IMR-90 (cell line): Measurements from ENCODE around the gene ARHGEF4. TPM values are rescaled to one million over a fixed set of nuclear protein-coding genes. Genes with fewer than 3 reads are reported as not detected.

Experiments
- ATAC-seq: fragments of 200-7000 bp; cut with Tn5 transposase; 2 replicates; pipeline ENCODE4 v1.9.1; 2020; ENCODE audit warnings: low read depth, mild to moderate bottlenecking, moderate library complexity
- BruUV-seq: library from RNA; stranded (reverse); fragments of 400-500 nt; replicated peaks from 2 replicates; lab custom pipeline; 2021; lab: Mats Ljungman, UMichigan
- CTCF ChIA-PET: fragments of 300-600 bp; formaldehyde crosslinking; extraction: SDS; loops from one replicate; lab custom pipeline; 2021; ENCODE audit warnings: antibody characterized with exemption; lab: Yijun Ruan, JAX
- POLR2A ChIA-PET: fragments of 300-600 bp; sonication (Branson Sonifier 250); formaldehyde crosslinking; loops from one replicate; lab custom pipeline; 2022; ENCODE audit warnings: antibody characterized with exemption; ENCODE audit not compliant: unreplicated experiment; lab: Charles Lee
- DNase-seq: peaks from one replicate; pipeline ENCODE4 v3.0.0; 2013
- H2AFZ ChIP-seq: replicated peaks from 2 replicates; pipeline ENCODE3; 2013; ENCODE audit warnings: low read length, mild to moderate bottlenecking; ENCODE audit not compliant: poor library complexity
- H2AK5ac ChIP-seq: 2 replicates; pipeline ENCODE4 v1.6.1; 2013; ENCODE audit warnings: low read depth, low read length, inconsistent platforms
- H2AK9ac ChIP-seq: replicated peaks from 2 replicates; pipeline ENCODE3; 2013; ENCODE audit warnings: mild to moderate bottlenecking, low read depth, low read length, moderate library complexity; ENCODE audit not compliant: poor library complexity
- H2BK120ac ChIP-seq: 2 replicates; pipeline ENCODE4 v1.6.1; 2013; ENCODE audit warnings: low read depth, low read length, inconsistent platforms
- H2BK15ac ChIP-seq: 3 replicates; pipeline ENCODE4 v1.6.1; 2013; ENCODE audit warnings: low read depth, low read length, inconsistent platforms
- H2BK20ac ChIP-seq: 2 replicates; pipeline ENCODE4 v1.6.1; 2013; ENCODE audit warnings: low read depth, mild to moderate bottlenecking, inconsistent platforms, low read length, moderate library complexity
- H2BK5ac ChIP-seq: 2 replicates; pipeline ENCODE4 v1.6.1; 2013; ENCODE audit warnings: mild to moderate bottlenecking, low read depth, low read length, inconsistent platforms; ENCODE audit not compliant: poor library complexity, severe bottlenecking
- H3K14ac ChIP-seq: replicated peaks from 2 replicates; pipeline ENCODE4 v1.6.1; 2013; ENCODE audit warnings: low read depth, low read length, inconsistent platforms
- H3K18ac ChIP-seq: 2 replicates; pipeline ENCODE4 v1.6.1; 2013; ENCODE audit warnings: low read depth, low read length, control low read depth
- H3K23ac ChIP-seq: 2 replicates; pipeline ENCODE4 v1.6.1; 2013; ENCODE audit warnings: low read depth, low read length, inconsistent platforms
- H3K27ac ChIP-seq: 2 replicates; pipeline ENCODE4 v1.5.1; 2013; ENCODE audit warnings: mild to moderate bottlenecking, control low read depth, low read length; ENCODE audit not compliant: insufficient read depth
- H3K27me3 ChIP-seq: 2 replicates; pipeline ENCODE4 v1.6.1; 2013; ENCODE audit warnings: low read length; ENCODE audit not compliant: control insufficient read depth, insufficient read depth
- H3K36me3 ChIP-seq: 2 replicates; pipeline ENCODE4 v1.6.1; 2013; ENCODE audit warnings: low read length, mixed read lengths; ENCODE audit not compliant: control insufficient read depth, insufficient read depth
- H3K4ac ChIP-seq: 2 replicates; pipeline ENCODE4 v1.6.1; 2013; ENCODE audit warnings: low read depth, low read length, inconsistent platforms
- H3K4me1 ChIP-seq: 2 replicates; pipeline ENCODE4 v1.6.1; 2013; ENCODE audit warnings: low read length, mixed read lengths; ENCODE audit not compliant: control insufficient read depth, insufficient read depth
- H3K4me2 ChIP-seq: 2 replicates; pipeline ENCODE4 v1.6.1; 2013; ENCODE audit warnings: low read depth, mild to moderate bottlenecking, control low read depth, low read length, moderate library complexity
- H3K4me3 ChIP-seq: 2 replicates; pipeline ENCODE4 v1.5.1; 2013; ENCODE audit warnings: low read depth, mild to moderate bottlenecking, control low read depth, low read length, moderate library complexity; ENCODE audit not compliant: insufficient read depth
- H3K56ac ChIP-seq: 2 replicates; pipeline ENCODE4 v1.6.1; 2013; ENCODE audit warnings: low read length, inconsistent platforms; ENCODE audit not compliant: insufficient read depth; ENCODE audit errors: extremely low read depth
- H3K79me1 ChIP-seq, 2 experiments: 2 replicates each; pipeline ENCODE4 v1.6.1; 2013; ENCODE audit warnings: low read length in 2 of 2, inconsistent platforms in 1 of 2, low read depth in 1 of 2
- H3K9ac ChIP-seq: 2 replicates; pipeline ENCODE4 v1.6.1; 2013; ENCODE audit warnings: low read depth, low read length, control low read depth
- H3K9me1 ChIP-seq: 2 replicates; pipeline ENCODE4 v1.6.1; 2013; ENCODE audit warnings: low read length, inconsistent platforms; ENCODE audit not compliant: insufficient read depth
- H3K9me3 ChIP-seq: 2 replicates; pipeline ENCODE4 v1.6.1; 2013; ENCODE audit warnings: low read length; ENCODE audit not compliant: control insufficient read depth, insufficient read depth
- H4K20me1 ChIP-seq: 2 replicates; pipeline ENCODE4 v1.6.1; 2013; ENCODE audit warnings: low read length, inconsistent platforms; ENCODE audit not compliant: insufficient read depth
- H4K5ac ChIP-seq: 2 replicates; pipeline ENCODE4 v1.6.1; 2013; ENCODE audit warnings: mild to moderate bottlenecking, low read depth, low read length, control low read depth
- H4K8ac ChIP-seq, 2 experiments: 2 replicates each; pipeline ENCODE4 v1.6.1; 2013; ENCODE audit warnings: low read depth in 2 of 2, low read length in 2 of 2, control low read depth in 1 of 2, inconsistent platforms in 1 of 2
- H4K91ac ChIP-seq: 2 replicates; pipeline ENCODE4 v1.6.1; 2013; ENCODE audit warnings: low read depth, low read length, inconsistent platforms; ENCODE audit not compliant: insufficient read depth
- BHLHE40 ChIP-seq: fragments of 150-350 bp; IDR thresholded peaks from 2 replicates; pipeline ENCODE4 v1.6.1; 2016; ENCODE audit warnings: mild to moderate bottlenecking, low read depth, low read length
- CEBPB ChIP-seq: IDR thresholded peaks from 2 replicates; pipeline ENCODE4 v1.6.1; 2012; ENCODE audit warnings: low read depth, low read length, improper control_type of control experiment
- MXI1 ChIP-seq: IDR thresholded peaks from 2 replicates; pipeline ENCODE4 v1.6.1; 2012; ENCODE audit warnings: low read depth, mild to moderate bottlenecking, low read length, moderate library complexity, borderline replicate concordance
- POLR2A ChIP-seq: IDR thresholded peaks from 2 replicates; pipeline ENCODE4 v1.6.1; 2012; ENCODE audit warnings: mild to moderate bottlenecking, low read depth, low read length
- RCOR1 ChIP-seq: IDR thresholded peaks from 2 replicates; pipeline ENCODE4 v1.6.1; 2012; ENCODE audit warnings: mild to moderate bottlenecking, low read length, improper control_type of control experiment; ENCODE audit not compliant: insufficient replicate concordance
- WGBS, 2 experiments: methylation state at CpG; one replicate each; pipeline versions ENCODE4 v1.1.5 to v1.1.7; 2013; ENCODE audit warnings: missing lambda C conversion rate in 2 of 2; ENCODE audit not compliant: insufficient read length in 1 of 2; ENCODE audit errors: extremely low coverage in 2 of 2; 5-methylcytosine and 5-hydroxymethylcytosine counted together
- dilution Hi-C: fragments of 300-500 bp; cut with HindIII; formaldehyde crosslinking; loops from one replicate; pipeline ENCODE4 v1.14.3; 2018; ENCODE audit warnings: low sequenced_read_pairs; ENCODE audit not compliant: unreplicated experiment
- in situ Hi-C: fragments of 300-500 bp; cut with MboI; formaldehyde crosslinking; loops from 3 replicates; pipeline ENCODE4 v1.14.3; 2019; ENCODE audit warnings: low sequenced_read_pairs, inconsistent platforms, mixed read lengths
- intact Hi-C: fragments of 100-400 bp; cut with micrococcal nuclease; formaldehyde crosslinking; loops from 2 replicates; pipeline ENCODE4 v1.10.0; 2022
- polyA plus RNA-seq, 3 experiments: library from polyadenylated mRNA; depleted of rRNA; stranded (reverse); fragments of >200 nt; gene quantifications; 2 replicates each; pipeline ENCODE4 v1.2.3, GENCODE V29; 2012; ENCODE audit warnings: low replicate concordance in 1 of 3
- total RNA-seq: library from RNA; depleted of rRNA; stranded (reverse); fragments of >200 nt; gene quantifications from 2 replicates; pipeline ENCODE4 v1.2.3, GENCODE V29; 2012
- TF ChIP-seq, protein P1 (sequence below): conservative IDR thresholded peaks from 2 replicates; pipeline ENCODE4 v1.5.1; 2012; ENCODE audit warnings: mild to moderate bottlenecking, low read depth, low read length, improper control_type of control experiment

ARHGEF4 gene
- total and polyA plus RNA-seq, 2 of the 4 experiments (the other 2 are of a cell fraction), result 2.7 to 5.0 TPM

DNA sequence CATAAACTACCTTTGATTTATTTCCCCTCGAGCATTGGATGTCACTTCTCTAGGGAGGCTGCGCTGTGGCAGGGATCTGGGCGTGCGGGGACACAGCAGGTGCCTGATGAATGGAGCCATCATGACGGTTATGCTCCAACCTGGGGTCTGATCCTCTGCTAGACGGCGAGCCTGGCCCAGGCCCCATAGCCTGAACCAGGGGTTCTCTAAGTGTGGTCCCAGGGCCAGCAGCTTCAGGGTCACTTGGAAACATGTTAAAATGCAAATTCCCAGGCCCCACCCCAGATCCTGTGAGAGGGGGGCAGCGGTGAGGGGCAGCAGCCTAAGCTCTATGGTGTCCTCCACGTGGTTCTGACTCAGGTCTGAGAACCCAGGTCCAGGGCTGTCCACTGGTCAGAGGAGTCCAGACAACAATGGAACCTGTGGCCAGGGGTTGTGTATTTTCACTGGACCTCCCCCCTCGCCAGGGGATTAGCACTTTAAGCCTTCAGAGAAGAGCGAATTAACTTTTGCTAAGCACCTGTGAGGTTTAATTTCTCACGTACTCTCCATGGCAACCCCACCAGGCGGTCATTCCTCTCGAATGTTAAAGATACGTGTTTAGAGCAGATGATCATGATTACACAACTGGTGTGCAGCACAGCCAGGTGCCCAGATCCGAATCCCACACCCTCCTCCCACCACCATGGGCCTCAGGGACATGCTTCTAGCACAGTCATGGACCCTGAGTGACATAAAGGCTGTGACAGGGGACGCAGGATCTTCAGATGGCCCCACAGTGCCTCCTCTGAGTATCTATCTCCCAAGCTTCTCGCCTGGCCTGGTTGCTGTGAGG lies 1.6 kb upstream of the ARHGEF4 start (continued):
- TF ChIP-seq, protein P1, sequence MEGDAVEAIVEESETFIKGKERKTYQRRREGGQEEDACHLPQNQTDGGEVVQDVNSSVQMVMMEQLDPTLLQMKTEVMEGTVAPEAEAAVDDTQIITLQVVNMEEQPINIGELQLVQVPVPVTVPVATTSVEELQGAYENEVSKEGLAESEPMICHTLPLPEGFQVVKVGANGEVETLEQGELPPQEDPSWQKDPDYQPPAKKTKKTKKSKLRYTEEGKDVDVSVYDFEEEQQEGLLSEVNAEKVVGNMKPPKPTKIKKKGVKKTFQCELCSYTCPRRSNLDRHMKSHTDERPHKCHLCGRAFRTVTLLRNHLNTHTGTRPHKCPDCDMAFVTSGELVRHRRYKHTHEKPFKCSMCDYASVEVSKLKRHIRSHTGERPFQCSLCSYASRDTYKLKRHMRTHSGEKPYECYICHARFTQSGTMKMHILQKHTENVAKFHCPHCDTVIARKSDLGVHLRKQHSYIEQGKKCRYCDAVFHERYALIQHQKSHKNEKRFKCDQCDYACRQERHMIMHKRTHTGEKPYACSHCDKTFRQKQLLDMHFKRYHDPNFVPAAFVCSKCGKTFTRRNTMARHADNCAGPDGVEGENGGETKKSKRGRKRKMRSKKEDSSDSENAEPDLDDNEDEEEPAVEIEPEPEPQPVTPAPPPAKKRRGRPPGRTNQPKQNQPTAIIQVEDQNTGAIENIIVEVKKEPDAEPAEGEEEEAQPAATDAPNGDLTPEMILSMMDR, result no peak

DNA sequence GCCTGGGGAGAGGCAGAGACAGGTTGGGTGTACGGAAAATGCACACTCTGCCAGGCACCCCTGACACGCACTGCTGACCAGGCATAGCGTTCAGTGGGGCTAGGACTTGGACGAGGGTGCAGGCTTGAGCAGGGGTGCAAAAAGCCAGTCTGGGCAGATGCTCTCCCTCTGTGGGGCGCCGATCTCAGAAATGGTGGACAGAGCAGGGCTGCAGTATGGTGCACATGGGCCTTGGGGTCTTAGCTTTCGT lies 1.0 kb upstream of the ARHGEF4 start:
- Histone ChIP-seq H3K4ac (no peak overlapping the region), H3K27ac (no peak overlapping the region), H3K36me3 (no peaks in the 10 kb centered on the region), H4K5ac (no peak overlapping the region), H3K4me1 (no peaks in the 10 kb centered on the region), H3K9ac (no peak overlapping the region), H3K23ac (no peak overlapping the region), H2BK120ac (no peak overlapping the region), H3K9me3 (no peaks in the 10 kb centered on the region), H3K79me1 (no peaks in the 10 kb centered on the region), H3K4me2 (no peak overlapping the region), H2AFZ (peak overlapping the region; percentile 32), H2AK9ac (no peak overlapping the region), H4K8ac (no peak overlapping the region), H3K56ac (no peak overlapping the region), H4K20me1 (no peaks in the 10 kb centered on the region), H3K27me3 (peaks cover 23% of the 10 kb centered on the region), H2BK20ac (no peak overlapping the region), H2AK5ac (no peak overlapping the region), H3K14ac (no peak overlapping the region), H2BK15ac (no peak overlapping the region), H4K91ac (no peak overlapping the region), H2BK5ac (no peak overlapping the region), H3K18ac (no peak overlapping the region), H3K9me1 (no peaks in the 10 kb centered on the region), H3K4me3 (no peak overlapping the region)
- dilution Hi-C loops (no loop called here), in situ Hi-C loops (no loop called here), intact Hi-C loops (no loop called here)
- POLR2A ChIA-PET, result no interaction called here
- DNase-seq, result no peak
- CTCF ChIA-PET, result no interaction called here
- WGBS, 2 experiments, result 100% methylated on average over 1 of the region's 7 CpGs; no CpG with 5 or more reads in 1 of the 2 experiments
- TF ChIP-seq BHLHE40, result no peak
- TF ChIP-seq CEBPB, result no peak
- no peak for TF ChIP-seq RCOR1
- no peak for TF ChIP-seq POLR2A
- no peak for TF ChIP-seq MXI1
- BruUV-seq, result no TSS peak
- no peak for ATAC-seq
